Endothelial cell of hepatic sinusoid (primary cell): ENCODE data around the gene CXCL17.

Source experiments
- in situ Hi-C: cut with HindIII; loops from 2 replicates; pipeline ENCODE4 v1.10.0; 2017; ENCODE audit warnings: low sequenced_read_pairs

CXCL17 gene

DNA sequence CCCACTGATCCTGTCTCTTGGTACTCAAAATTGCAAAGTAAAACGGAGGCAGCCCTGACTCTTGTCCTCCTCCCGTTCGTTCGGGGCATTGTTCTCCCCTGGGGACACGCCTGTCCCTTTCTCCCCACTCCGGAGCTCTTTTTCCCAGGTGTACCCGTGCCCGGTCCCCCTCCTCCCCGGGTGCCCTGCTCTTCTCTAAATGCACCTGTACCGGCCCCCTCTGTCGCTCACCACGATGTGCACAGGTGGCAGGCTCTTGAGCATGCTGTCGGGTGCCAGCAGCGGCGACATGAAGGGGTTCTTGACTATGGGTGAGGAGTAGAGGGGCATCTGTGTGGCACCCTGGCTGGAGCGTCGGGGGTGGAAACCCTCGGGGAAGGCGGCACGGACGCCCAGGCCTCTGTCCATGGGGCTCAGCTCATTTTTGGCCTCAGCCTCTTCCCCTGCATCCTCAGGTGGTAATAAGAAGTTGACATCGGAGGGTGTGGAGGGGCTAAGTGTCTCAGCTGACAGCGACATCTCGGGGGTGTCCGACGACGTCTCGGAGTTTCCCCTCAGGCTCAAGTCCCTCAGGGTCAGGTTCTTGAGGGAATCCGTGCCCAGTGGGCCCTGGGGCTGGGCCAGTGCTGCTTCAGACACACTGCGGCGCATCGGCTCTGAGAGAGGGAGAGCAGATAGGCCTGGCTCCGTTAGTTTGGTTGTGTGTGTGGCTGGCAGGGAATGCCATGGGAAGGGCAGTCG is 40.2 kb downstream of the CXCL17 start:
- in situ Hi-C loops: no loop called here

DNA sequence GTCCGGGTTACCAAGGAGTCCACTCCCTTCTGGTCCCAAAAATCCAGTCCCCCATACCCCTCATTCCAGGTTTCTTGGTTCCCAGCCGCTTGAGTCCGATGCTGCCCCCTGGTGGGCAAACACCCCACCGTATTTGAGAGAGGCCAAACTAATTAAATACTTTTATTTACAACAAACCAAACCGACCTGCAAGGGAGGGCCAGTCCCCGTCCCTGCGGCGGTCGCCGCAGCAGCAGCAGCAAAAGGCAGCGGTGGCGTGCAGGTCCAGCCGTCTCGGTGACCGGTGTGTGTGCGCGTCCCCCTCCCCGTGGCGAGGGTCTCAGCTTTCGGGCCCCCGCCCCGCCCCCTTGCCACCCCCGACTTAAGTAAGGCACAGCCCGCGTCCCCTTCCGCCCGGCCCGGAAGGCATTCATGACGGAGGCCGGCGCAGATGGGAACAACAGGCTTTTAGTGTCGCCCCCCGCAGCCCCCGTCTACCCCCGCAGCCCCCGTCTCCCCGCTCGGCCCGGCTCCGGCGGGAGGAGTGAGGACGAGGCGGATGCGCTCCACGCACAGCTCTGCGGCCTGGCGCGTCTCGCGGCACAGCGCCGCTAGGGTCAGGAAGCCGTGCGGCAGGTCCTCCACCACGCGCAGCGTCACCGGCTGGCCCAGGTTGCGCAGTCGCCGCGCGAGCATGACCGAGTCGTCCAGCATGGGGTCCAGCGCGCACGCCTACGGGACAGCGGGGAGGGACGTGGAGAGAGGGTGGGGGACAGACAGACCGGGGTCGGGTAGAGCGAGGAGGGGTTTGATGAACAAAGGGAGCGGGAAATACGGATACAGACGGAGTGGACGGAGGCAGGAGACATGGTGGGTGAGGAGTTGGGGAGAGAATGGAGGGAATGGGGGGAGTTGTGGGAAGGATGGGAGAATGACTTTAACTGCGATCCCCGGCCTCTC is 41.1 kb downstream of the CXCL17 start:
- in situ Hi-C loops: no loop called here

DNA sequence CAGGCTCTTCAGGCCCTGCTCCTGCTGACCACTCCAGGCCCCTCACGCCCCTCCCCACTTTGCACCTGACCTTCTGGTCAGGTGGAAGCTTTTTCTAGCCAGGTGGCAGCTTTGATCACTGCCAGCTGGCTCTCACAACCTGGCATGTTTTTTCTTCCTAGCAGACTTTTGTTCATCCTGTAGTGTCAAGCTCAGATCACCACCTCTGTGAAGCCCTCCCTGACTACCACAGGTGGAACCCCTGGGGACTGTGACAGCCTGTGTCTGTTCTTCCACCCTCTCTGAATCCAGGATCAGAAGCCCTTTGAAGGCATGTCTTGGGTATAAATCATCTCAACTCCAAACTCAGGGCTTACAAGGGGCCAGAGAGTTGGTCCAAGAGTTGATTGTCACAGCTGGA is 42.3 kb downstream of the CXCL17 start:
- in situ Hi-C loops: no loop called here

DNA sequence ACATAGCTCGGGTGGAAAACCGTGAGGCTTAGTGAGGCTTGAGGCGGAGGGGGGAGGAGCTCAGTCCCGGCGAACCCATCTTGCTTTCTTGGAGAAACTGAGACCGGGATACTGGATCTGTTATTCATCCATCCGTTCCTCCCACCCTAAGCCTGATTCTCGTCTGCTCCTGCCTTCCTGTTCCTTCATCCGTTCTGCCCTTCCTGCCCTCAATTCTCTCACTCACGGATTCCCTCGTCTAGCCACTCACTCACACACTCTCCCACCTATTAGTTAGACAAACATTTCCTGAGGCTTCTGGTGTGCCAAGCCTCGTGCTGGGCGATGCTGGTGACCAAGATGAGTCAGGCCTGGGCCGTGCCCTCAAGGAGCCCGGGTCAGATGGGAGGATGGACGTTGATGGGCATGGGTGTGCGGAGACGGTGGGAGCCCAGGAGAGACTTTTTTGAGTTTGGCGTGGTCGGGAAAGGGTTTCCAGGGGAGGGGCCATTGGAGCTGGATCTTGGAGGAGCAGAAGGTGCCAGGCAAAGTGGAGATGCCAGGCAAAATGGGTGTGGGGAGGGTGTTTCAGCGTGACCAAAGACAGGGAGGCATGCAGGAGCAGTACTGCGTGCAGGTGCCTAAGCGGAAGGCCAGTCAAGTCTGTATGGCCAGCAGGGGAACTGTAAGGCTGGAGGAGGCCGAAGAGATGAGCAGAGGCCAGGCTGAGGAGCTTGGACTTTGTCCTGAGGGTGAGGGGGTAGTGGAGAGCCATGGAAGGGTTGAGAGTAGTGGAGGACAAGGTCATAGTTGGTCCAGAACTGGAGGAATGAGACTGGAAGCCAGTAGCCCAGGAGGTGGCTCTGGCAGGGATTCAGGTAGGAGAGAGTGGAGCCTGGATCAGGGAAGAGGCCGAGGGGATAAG is 45.2 kb downstream of the CXCL17 start:
- in situ Hi-C loops: no loop called here

DNA sequence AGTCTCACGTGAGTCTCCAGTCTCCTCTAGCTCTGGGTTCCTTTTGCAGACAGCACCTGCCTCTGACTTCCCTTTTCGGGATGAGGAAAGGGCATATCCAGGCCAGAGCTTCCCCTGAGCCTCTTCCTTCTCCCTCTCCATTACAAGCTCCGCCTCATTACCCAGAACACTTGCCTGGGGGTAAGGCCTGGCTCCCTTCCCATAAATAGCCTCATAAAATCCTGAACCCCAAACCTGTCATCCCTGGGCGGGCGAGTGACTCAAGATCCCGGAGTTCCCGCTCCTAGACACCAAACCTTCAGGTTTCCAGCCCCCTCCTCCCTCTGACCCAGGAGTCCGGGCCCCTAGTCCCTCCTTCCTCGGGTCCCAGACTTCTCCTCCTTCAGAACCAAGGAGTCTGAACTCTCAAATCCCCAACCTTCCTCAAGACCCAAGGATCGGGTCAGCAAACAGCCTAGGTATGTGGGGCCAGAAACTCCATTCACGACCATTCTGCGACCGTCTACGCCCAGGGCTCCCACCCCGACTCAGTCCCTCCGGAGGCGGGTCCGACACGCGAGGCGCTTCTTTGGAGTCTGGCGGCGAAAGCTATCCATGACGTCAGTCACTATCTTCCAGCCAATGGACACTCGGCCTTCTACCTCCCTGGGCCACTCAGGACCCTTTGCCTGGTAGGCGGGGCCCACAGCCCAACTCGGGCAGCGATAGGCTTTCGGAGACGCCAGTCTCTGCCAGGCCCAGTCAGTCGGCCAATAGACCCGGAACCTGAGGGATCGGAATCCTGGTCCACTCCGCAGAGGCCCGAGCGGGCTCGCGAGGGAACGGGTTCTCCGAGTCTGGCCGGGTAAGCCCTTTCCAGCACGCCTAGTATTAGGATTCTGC is 46.1 kb downstream of the CXCL17 start:
- in situ Hi-C loops: no loop called here

DNA sequence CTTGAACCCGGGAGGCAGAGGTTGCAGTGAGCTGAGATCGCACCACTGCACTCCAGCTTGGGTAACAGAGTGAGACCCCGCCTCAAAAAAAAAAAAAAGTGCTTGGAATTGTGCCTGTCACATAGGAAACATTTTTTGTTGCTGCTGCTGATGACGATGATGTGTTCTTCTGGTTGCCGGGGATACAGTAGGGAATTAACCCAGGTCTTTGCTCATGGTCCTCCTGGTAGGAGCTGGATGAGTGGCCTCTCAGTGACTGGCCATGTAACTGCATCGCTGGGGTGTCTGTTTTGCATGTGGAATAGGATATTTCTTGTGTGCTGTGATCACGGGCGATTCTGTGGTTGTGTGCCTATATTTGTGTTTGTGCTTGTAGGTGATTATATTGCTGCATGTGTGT is 48.0 kb downstream of the CXCL17 start:
- in situ Hi-C loops: no loop called here

DNA sequence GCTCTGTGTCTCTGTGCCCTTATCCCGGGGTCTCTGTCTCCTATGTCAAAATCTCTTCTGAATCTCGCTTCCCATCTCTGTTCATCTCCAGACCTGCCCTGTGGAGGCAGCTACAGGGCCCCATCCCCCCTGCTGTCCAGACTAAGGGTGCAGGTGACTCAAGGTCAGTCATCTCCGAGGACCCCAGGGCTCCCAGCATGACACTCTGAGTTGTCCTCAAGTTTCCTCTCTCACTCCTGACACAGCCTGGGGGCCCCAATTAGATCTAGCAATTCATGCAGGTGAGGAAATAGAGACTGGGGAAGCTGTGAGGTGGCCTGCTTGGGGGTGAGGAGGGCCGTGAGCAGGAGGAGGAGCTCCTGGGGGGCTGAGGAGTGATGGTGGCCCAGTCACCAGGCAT is 50.6 kb downstream of the CXCL17 start:
- in situ Hi-C loops: no loop called here

DNA sequence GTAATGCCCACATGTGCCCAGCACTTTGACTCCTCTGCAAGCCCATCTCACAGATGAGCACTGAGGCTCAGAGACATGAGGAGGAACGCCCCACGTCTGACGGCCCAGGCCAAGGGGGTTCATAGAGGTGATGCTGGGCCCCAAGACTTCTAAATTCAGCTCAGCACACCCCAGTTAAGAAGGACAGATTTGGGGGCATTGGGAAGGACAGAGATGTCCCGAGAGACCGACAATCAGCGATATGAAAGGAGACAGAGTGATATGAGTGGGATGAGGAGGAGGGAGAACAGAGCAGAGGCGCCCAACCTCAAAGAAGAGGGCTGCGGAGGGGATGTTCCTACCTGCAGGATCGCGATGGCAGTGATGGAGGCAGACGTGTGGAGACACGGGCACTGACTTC is 52.8 kb downstream of the CXCL17 start, which contains the start of gene CNFN:
TSS of gene CNFN (minus strand) at position 399 of the 400 bp plus-strand sequence. CDS start 1,260 bp downstream, outside the sequence.
- in situ Hi-C loops: no loop called here

DNA sequence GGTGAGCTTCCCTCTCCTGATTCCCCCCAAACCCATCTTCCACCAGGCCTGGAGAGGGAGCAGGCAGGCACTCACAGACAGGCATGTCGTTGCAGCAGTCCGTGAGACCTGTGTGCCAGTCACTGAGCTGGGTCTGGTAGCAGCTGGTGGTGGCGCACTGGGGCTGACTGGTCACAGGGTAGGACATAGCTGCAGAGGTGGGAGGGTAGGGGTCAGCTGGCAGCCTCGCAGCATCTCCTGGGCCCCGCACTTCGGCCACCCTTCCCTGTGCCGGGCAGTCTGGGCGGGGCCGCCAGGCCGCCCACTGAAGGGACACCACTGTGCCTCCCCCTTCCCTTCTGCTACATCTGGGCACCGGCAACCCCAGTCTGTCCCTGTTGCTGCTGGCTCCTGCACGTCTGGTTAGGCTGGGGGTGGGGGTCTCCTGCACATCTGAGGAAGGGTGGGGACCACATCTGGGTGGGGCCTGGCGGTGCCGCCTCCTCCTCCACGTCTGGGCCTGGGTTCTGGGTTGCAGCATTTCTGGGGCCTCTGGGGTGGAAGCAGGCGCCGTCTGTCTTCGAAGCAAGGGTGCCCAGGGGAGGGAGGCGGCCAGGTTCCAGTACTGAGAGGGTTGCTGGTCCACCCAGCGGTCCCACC is 53.8 kb downstream of the CXCL17 start:
- in situ Hi-C loops: no loop called here

DNA sequence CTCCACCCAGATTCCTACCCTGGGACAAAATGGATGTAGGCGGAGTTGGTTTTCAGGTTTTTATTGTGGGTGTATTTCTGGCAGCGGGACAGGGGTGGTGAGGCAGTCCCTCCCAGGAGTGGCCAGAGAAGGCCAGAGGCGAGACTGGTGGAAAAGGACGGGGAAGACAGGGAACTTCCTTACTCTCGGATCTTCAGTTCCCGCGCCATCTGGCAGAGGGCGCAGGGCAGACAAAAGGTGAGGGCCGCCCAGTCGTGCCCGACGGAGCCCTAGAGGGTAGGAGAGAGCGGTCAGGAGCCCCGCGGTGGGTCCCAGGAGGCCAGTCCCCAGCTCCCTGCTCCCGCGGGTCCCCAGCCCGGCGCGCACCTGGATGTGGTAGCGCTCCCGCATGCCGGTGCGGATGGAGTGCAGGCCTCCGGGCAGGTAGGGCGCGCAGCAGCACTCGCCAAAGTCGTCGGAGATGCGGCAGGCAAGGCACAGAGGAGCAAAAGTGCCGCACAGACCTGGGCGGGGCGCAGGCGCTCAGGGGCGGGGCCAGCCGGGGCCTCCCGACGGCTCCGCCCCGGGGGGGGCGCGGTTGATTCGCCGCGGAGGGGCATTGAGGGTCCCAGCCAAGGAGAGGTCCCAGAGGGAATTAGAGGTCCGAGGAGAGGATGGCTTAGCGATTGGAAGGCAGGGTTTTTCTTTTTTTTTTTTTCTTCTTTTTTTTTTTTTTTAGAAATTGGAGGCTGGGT is 55.6 kb downstream of the CXCL17 start:
- in situ Hi-C loops: no loop called here

DNA sequence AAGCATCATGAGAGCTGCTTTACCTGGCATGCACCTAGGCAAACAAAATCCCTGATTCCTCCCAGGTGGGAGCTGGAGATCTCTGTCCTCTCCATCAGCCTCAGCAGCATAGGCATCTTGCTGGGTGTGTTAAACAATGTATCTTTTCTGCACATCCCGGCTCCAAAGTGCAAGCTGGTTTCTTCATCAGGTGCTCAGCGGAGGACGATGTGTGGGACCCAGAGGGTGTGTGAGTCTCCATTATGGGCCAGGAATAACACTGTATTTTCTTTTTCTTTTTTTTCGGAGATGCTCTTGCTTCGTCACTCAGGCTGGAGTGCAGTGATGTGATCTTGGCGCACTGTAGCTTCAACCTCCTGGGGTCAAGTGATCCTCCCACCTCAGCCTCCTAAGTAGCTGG is 62.6 kb downstream of the CXCL17 start:
- in situ Hi-C loops: no loop called here
